IPS DF 6.9 (cell line): ENCODE results near the gene ZNF135.

ENCODE experiments used
- DNase-seq: peaks from one replicate; pipeline ENCODE4 v3.0.0-alpha.2; 2013; ENCODE audit warnings: low read depth, low spot score
- H3K27ac ChIP-seq: one replicate; pipeline ENCODE4 v1.5.1; 2013; ENCODE audit warnings: low read length, control low read depth
- H3K27me3 ChIP-seq: 2 replicates; pipeline ENCODE4 v1.6.1; 2013; ENCODE audit warnings: mild to moderate bottlenecking, low read length; ENCODE audit not compliant: control insufficient read depth, insufficient read depth
- H3K36me3 ChIP-seq: 2 replicates; pipeline ENCODE4 v1.6.1; 2013; ENCODE audit warnings: low read length; ENCODE audit not compliant: control insufficient read depth, insufficient read depth
- H3K4me1 ChIP-seq: 2 replicates; pipeline ENCODE4 v1.6.1; 2013; ENCODE audit warnings: low read length; ENCODE audit not compliant: control insufficient read depth, insufficient read depth
- H3K4me3 ChIP-seq: 2 replicates; pipeline ENCODE4 v1.5.1; 2013; ENCODE audit warnings: mild to moderate bottlenecking, low read length
- H3K9me3 ChIP-seq: 2 replicates; pipeline ENCODE4 v1.6.1; 2013; ENCODE audit warnings: low read length, inconsistent platforms; ENCODE audit not compliant: control insufficient read depth, insufficient read depth
- WGBS: extraction: QIAGEN DNeasy Blood & Tissue Kit; methylation state at CpG from one replicate; pipeline ENCODE4 v1.1.7; 2013; ENCODE audit warnings: mixed read lengths, missing lambda C conversion rate; ENCODE audit not compliant: insufficient read length, insufficient coverage; 5-methylcytosine and 5-hydroxymethylcytosine counted together

ZNF135 gene

DNA sequence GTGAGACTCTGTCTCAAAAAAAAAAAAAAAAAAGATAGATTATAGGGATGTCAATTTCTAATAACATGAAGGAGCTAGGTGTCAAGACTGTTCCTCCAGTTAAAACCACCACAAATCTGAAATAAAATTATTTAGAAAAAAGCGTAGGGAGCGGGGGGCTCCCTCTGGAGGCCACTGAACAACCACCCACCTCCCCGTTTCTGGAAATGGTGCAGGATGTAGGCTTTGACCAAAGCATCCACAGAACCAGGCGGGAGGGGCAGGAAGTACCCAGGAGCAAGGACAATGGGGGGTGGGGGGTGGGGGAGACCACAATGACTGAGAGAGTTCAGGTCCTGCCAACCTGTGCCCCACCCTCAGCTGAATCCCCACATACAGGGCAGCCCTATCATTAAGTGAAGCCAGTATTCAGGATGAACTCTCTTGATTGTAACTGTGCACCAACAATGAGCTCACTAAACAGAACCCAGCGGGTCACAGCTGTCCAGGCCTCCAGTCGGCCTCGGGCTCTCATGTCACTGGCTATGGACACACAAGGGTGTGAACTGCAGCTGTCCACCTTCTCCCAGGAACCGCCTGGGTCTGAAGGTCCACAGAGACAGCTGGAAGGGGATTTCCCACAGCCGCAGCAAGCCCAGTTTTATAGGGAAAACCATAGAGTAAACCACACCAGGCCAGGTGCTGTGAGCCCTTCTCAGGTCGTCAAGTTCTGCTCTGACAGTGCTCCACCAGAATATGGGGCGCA lies 32.3 kb downstream of the ZNF135 start:
- Histone ChIP-seq H3K27me3 (no peaks in the 10 kb centered on the region), H3K4me3 (no peak overlapping the region), H3K4me1 (no peaks in the 10 kb centered on the region), H3K9me3 (no peaks in the 10 kb centered on the region), H3K27ac (no peak overlapping the region), H3K36me3 (peaks cover 7% of the 10 kb centered on the region; the same call in 1 of the 2 replicates)
- DNase-seq, result no peak
- no CpG with 5 or more reads among the region's 11 CpGs for WGBS

DNA sequence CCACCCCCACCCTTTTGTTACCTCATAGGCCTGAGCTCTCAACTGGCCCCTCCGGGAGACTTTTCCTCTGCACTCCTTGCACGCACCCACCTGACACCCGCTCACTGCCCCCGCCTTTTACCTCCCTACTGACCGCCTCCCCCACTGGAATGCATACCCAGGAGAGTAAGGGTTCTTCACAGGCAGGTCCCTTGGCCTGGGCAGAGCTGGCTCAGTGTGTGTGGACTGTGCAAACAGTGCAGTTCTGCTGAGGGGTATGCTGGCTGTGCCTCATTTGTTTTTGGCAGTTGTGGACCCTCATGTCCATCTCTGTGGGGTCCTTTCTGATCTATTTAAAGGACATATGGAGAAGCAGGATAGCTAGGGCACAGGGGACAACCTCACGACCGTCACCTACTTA lies 34.0 kb downstream of the ZNF135 start:
- no peaks in the 10 kb centered on the region for H3K9me3 ChIP-seq
- H3K36me3 ChIP-seq, result peaks cover 4% of the 10 kb centered on the region; the same call in 1 of the 2 replicates
- no peak for DNase-seq
- H3K27me3 ChIP-seq, result no peaks in the 10 kb centered on the region
- no CpG with 5 or more reads among the region's 7 CpGs for WGBS
- H3K4me1 ChIP-seq, result no peaks in the 10 kb centered on the region
- no peak overlapping the region for H3K27ac ChIP-seq
- no peak overlapping the region for H3K4me3 ChIP-seq

DNA sequence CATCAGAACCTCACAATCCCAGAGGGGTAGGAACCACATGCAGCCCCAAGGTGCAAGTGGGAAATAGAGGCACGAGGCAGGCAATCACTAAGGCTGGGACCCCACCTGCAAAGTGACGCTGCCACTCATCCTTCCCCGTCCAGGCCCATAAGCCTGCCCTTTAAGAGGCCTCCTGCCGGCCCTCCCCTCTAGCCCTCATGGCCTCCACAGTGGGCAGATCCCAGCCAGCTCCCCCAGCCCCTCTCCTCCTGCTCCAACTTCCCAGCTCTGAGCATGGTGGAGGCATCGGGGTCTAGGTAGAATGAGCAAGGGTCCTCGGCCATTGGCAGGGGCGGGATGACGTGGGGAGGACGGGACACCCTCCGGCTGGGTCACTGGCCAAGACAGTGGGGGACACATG lies 36.2 kb downstream of the ZNF135 start:
- Histone ChIP-seq H3K27me3 (no peaks in the 10 kb centered on the region), H3K4me1 (no peaks in the 10 kb centered on the region; the same call in 1 of the 2 replicates), H3K4me3 (no peak overlapping the region), H3K9me3 (no peaks in the 10 kb centered on the region), H3K36me3 (no peaks in the 10 kb centered on the region), H3K27ac (no peak overlapping the region)
- WGBS, result no CpG with 5 or more reads among the region's 10 CpGs
- DNase-seq, result no peak

DNA sequence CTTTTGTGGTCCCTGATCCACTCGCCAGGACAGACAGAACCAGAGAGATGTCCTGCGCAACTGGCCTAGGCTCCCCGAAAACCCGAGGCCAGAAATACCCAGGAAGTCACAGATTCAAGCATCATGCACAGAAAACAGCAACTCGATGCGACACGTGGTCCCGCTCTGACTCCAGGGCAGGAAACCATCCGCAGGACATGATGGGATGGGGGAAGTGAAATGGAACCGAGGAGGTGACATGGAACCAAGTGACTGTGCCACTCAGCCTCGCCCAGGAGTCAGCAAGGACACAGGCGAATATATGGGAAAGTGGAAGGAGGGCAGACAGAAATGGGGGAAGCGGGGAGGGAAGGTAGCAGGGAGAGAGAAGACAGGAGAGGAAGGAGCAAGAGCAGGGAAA lies 37.8 kb downstream of the ZNF135 start:
- Histone ChIP-seq H3K36me3 (no peaks in the 10 kb centered on the region), H3K9me3 (no peaks in the 10 kb centered on the region; the same call in 1 of the 2 replicates), H3K27me3 (no peaks in the 10 kb centered on the region), H3K4me3 (no peak overlapping the region), H3K27ac (no peak overlapping the region), H3K4me1 (no peaks in the 10 kb centered on the region; the same call in 1 of the 2 replicates)
- DNase-seq, result no peak
- WGBS, result no CpG with 5 or more reads among the region's 13 CpGs

DNA sequence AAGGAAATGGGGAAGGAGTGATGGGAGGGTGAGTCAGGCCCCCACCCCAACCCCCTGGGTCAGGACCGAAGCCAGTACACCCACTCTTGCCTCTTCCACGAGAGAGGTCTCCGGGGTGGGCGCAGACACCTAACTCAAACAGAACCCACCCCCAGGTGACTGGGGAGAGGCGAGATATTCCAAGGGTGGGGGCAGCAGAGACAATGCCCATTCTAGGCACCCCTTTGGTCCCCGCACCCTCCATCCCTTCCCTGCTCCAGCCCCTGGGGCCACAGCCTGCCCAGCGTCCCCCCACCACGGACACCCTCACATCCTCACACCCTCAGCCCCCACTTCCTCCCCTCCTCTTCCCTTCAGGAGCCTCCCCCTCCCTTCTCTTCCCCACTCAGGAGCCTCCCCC lies 38.3 kb downstream of the ZNF135 start:
- Histone ChIP-seq H3K36me3 (no peaks in the 10 kb centered on the region), H3K9me3 (no peaks in the 10 kb centered on the region; the same call in 1 of the 2 replicates), H3K4me3 (peak overlapping the region; percentile 93; the same call in 1 of the 2 replicates), H3K27me3 (no peaks in the 10 kb centered on the region), H3K4me1 (no peaks in the 10 kb centered on the region; the same call in 1 of the 2 replicates), H3K27ac (no peak overlapping the region)
- no CpG with 5 or more reads among the region's 8 CpGs for WGBS
- no peak for DNase-seq

DNA sequence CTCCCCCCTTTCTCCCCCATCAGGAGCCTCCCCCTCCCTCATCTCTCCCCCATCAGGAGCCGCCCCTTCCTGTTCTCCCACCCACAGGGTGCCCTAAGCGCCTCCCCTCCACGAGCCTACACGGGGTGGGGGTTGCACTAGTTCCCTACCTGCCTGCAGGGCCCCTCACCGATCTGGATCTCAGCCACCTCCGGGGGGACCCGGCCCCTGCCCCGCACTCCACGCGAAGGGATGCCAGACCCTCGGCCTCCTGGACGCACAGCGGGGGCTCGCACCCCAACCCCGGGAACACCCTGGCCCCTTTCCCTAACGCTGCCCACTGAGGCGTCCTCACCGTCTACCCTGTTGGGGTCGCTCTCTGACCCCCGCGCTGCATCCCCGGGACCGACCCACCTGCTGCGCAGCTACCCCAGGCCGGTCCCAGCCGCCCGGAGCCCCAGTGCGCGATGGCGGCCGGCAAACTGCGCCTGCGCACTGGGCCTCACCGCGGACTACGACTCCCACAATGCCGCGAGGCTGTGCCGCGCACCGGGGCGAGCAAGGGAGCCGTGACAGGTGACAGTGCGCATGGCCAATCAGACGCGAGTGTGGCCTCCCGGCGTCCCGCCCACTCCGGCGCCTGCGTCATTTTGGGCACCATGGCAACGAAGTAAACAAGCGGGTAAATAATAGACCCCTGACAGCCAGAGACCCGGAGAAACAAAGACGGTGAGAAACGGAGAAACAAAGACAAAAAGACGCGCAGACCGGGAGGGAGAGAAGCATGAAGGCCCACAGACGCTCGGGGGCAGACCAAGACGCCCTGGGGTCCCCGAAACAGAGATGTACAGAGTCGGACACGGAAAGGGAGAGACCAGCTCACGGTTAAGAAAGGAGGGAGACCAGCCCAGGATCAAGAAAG lies 38.9 kb downstream of the ZNF135 start, which contains the start of gene ZSCAN18:
ZSCAN18 (minus strand) TSS at position 451 of the 901 bp plus-strand sequence. CDS start 7,964 bp downstream, outside the sequence.
- Histone ChIP-seq H3K27me3 (no peaks in the 10 kb centered on the region), H3K4me3 (peak within 1 kb of the TSS; percentile 93), H3K9me3 (no peaks in the 10 kb centered on the region; the same call in 1 of the 2 replicates), H3K4me1 (no peaks in the 10 kb centered on the region; the same call in 1 of the 2 replicates), H3K36me3 (no peaks in the 10 kb centered on the region), H3K27ac (no peak within 1 kb of the TSS)
- DNase-seq, result peak; percentile 94
- WGBS, result no CpG with 5 or more reads among the region's 67 CpGs

DNA sequence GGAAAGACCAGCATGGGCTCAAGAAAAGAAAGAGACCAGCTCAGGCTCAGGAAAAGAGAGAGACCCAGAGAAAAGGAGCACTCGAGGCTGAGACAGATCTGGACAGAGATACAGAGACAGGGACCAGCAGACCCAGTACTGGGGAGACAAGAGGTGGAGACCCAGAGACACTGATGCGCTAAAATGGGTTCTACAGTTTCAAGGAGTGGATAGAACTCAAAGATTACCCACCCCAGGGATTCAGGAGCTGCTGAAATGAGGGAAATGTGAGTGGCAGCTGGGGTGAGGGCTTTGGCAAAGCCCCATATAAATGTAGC lies 39.6 kb downstream of the ZNF135 start:
- no peaks in the 10 kb centered on the region; the same call in 1 of the 2 replicates for H3K9me3 ChIP-seq
- no peaks in the 10 kb centered on the region; the same call in 1 of the 2 replicates for H3K4me1 ChIP-seq
- DNase-seq, result no peak
- H3K27me3 ChIP-seq, result no peaks in the 10 kb centered on the region
- H3K36me3 ChIP-seq, result no peaks in the 10 kb centered on the region
- WGBS, result no CpG with 5 or more reads among the region's 2 CpGs
- H3K4me3 ChIP-seq, result peak overlapping the region; percentile 14; the same call in 1 of the 2 replicates
- H3K27ac ChIP-seq, result no peak overlapping the region

DNA sequence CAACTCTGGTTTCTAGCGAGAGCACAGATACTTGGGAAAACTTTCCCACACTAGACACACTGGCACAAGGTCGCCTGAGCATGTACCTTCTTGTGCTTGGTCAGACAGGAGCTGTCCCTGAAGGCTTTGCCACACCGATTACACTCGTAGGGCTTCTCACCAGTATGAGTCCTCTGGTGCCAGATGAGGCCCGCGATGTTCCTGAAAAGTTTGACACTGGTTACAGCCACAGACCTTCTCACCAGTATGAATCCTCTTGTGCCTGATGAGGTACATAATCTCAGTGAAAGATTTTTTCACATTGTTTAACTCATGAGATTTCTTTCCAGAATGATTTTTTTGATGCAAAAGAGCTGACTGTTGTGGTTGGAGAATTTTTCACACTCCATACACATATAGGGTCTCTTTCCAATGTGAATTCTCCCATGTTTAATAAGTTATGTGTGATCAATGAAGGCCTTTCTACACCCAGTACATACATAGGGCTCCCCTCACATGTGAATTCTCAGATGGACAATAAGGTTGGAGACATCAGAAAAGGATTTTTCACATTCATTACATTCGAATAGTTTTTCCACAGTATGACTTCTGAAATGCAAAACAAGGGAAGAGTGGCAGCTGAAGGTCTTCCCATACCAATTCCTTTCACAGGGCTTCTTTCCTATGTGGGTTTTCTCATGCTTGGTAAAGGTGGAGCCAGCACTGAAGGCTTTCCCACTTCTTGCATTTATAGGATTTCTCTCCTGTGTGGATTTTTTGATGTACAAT lies 48.9 kb downstream of the ZNF135 start:
- Histone ChIP-seq H3K4me3 (no peak overlapping the region), H3K9me3 (peaks cover 6% of the 10 kb centered on the region), H3K36me3 (no peaks in the 10 kb centered on the region), H3K27me3 (no peaks in the 10 kb centered on the region), H3K27ac (no peak overlapping the region), H3K4me1 (no peaks in the 10 kb centered on the region)
- DNase-seq, result no peak
- WGBS, result no CpG with 5 or more reads among the region's 7 CpGs

DNA sequence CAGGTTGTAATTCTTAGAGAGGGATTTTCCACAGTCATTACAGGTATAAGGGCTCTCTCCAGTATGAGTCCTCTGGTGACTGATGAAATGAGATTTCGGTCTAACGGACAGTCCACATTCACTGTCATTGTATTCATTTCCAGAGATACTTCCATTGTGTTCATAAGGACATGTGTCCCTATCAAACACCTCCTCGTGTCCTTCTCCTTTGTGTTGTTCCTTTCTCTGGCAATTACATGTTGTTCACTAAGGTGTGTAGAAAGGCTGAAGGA lies 49.4 kb downstream of the ZNF135 start:
- peaks cover 6% of the 10 kb centered on the region for H3K9me3 ChIP-seq
- no CpG with 5 or more reads among the region's 3 CpGs for WGBS

More for the DNA sequence above, 49.4 kb downstream of the ZNF135 start:
- no peak overlapping the region for H3K27ac ChIP-seq
- H3K27me3 ChIP-seq, result no peaks in the 10 kb centered on the region
- H3K36me3 ChIP-seq, result no peaks in the 10 kb centered on the region
- no peak for DNase-seq
- H3K4me3 ChIP-seq, result no peak overlapping the region
- no peaks in the 10 kb centered on the region for H3K4me1 ChIP-seq
